HG02759 (cell line): ENCODE measurements around the gene LRRC17.

Experiments
- ATAC-seq: cut with Tn5 transposase; IDR thresholded peaks from one replicate; pipeline ENCODE4 v1.9.1; 2021; ENCODE audit warnings: mild to moderate bottlenecking, moderate library complexity; ENCODE audit not compliant: unreplicated experiment

The LRRC17 gene

GRCh38 chr7:102912742-102913141 is at the start of gene LRRC17:
Gene LRRC17 (plus strand): TSS chr7:102913000. CDS start chr7:102933914, 20,914 bp downstream.
- no peak for ATAC-seq

- no peak for ATAC-seq
These were observed 47.8 kb upstream of the LRRC17 start for GRCh38 chr7:102864958-102865357.

GRCh38 chr7:102866535-102867215 is 46.1 kb upstream of the LRRC17 start:
- no peak for ATAC-seq

GRCh38 chr7:102869195-102869594 is 43.6 kb upstream of the LRRC17 start:
- ATAC-seq: no peak

- no peak for ATAC-seq
These were observed 40.3 kb upstream of the LRRC17 start for GRCh38 chr7:102872460-102872859.

- ATAC-seq: peak; percentile 34
These were observed 39.2 kb upstream of the LRRC17 start for GRCh38 chr7:102873470-102874165.

GRCh38 chr7:102874166-102874829 is 38.5 kb upstream of the LRRC17 start:
- ATAC-seq: peak; percentile 99

- ATAC-seq: no peak
These were observed 37.8 kb upstream of the LRRC17 start for GRCh38 chr7:102874966-102875365.

GRCh38 chr7:102875700-102876295 is 37.0 kb upstream of the LRRC17 start:
- no peak for ATAC-seq

- no peak for ATAC-seq
These were observed 29.5 kb upstream of the LRRC17 start for GRCh38 chr7:102883098-102883860.

- no peak for ATAC-seq
These were observed 24.1 kb upstream of the LRRC17 start for GRCh38 chr7:102888561-102889233.

GRCh38 chr7:102889851-102890250 is 22.9 kb upstream of the LRRC17 start:
- ATAC-seq: no peak

- ATAC-seq: no peak
These were observed 22.4 kb upstream of the LRRC17 start for GRCh38 chr7:102890292-102890970.

GRCh38 chr7:102890971-102891692 is 21.7 kb upstream of the LRRC17 start:
- ATAC-seq: no peak

GRCh38 chr7:102891693-102892261 is 21.0 kb upstream of the LRRC17 start:
- ATAC-seq: no peak

GRCh38 chr7:102892631-102893278 is 20.0 kb upstream of the LRRC17 start:
- ATAC-seq: no peak

GRCh38 chr7:102895602-102896001 is 17.2 kb upstream of the LRRC17 start:
- ATAC-seq: no peak

GRCh38 chr7:102896585-102896984 is 16.2 kb upstream of the LRRC17 start:
- no peak for ATAC-seq
